Neural progenitor cell (in vitro differentiated cells): ENCODE measurements around the gene MRM1. TPM values are rescaled to one million over a fixed set of nuclear protein-coding genes. Genes with fewer than 3 reads are reported as not detected.
A peak's percentile ranks its signal among the peaks of the same experiment; 100 is the strongest.
"Not testable (repeated sequence)": the region's sequence is repeated elsewhere in the genome, so short reads cannot be mapped to it uniquely, and the experiment has no call there.

Experiments used
- DNase-seq: peaks from one replicate; pipeline ENCODE4 v3.0.0-alpha.2; 2016; ENCODE audit warnings: low spot score
- H2AFZ ChIP-seq: fragments of 200-600 bp; sonication (generic); replicated peaks from 2 replicates; pipeline ENCODE4 v1.6.1; 2016; ENCODE audit warnings: antibody characterized with exemption
- H3F3A ChIP-seq: fragments of 200-600 bp; sonication (generic); 2 replicates; pipeline ENCODE4 v1.6.1; 2016; ENCODE audit warnings: antibody characterized with exemption, low read depth
- H3K27ac ChIP-seq: fragments of 200-600 bp; sonication (generic); 2 replicates; pipeline ENCODE4 v1.5.1; 2016; ENCODE audit warnings: mild to moderate bottlenecking
- H3K27me3 ChIP-seq: fragments of 200-600 bp; sonication (generic); 2 replicates; pipeline ENCODE4 v1.6.1; 2016; ENCODE audit warnings: mild to moderate bottlenecking, moderate library complexity
- H3K36me3 ChIP-seq: fragments of 200-600 bp; sonication (generic); 2 replicates; pipeline ENCODE4 v1.5.1; 2016
- H3K4me1 ChIP-seq: fragments of 200-600 bp; sonication (generic); 2 replicates; pipeline ENCODE4 v1.6.1; 2016; ENCODE audit warnings: mixed run types
- H3K4me2 ChIP-seq: fragments of 200-600 bp; sonication (generic); 2 replicates; pipeline ENCODE4 v1.6.1; 2016
- H3K4me3 ChIP-seq: fragments of 200-600 bp; sonication (generic); 2 replicates; pipeline ENCODE4 v1.5.1; 2016
- H3K79me2 ChIP-seq: fragments of 200-600 bp; sonication (generic); 2 replicates; pipeline ENCODE4 v1.6.1; 2016; ENCODE audit warnings: low read depth
- H3K9ac ChIP-seq: fragments of 200-600 bp; sonication (generic); 2 replicates; pipeline ENCODE4 v1.6.1; 2016
- H3K9me3 ChIP-seq: fragments of 200-600 bp; sonication (generic); 2 replicates; pipeline ENCODE4 v1.5.1; 2016; ENCODE audit warnings: low read depth
- H4K20me1 ChIP-seq: fragments of 200-600 bp; sonication (generic); 2 replicates; pipeline ENCODE4 v1.6.1; 2016; ENCODE audit warnings: low read depth
- H3K27ac Mint-ChIP-seq: 3 replicates; pipeline ENCODE4 v1.8.0; 2021; ENCODE audit warnings: mixed read lengths
- H3K27me3 Mint-ChIP-seq: 2 replicates; pipeline ENCODE4 v1.8.0; 2022; ENCODE audit warnings: low read depth, mild to moderate bottlenecking, inconsistent platforms, moderate library complexity, mixed read lengths; ENCODE audit not compliant: insufficient read depth
- H3K36me3 Mint-ChIP-seq: 3 replicates; pipeline ENCODE4 v1.8.0; 2021; ENCODE audit warnings: mixed read lengths
- H3K4me1 Mint-ChIP-seq: 3 replicates; pipeline ENCODE4 v1.8.0; 2021; ENCODE audit warnings: mixed read lengths
- H3K4me3 Mint-ChIP-seq: 3 replicates; pipeline ENCODE4 v1.8.0; 2021; ENCODE audit warnings: mild to moderate bottlenecking, moderate library complexity, mixed read lengths
- H3K9me3 Mint-ChIP-seq: 3 replicates; pipeline ENCODE4 v1.8.0; 2020; ENCODE audit warnings: mixed read lengths
- EZH2 ChIP-seq: fragments of 200-600 bp; sonication (generic); IDR thresholded peaks from 2 replicates; pipeline ENCODE4 v1.6.1; 2017; ENCODE audit warnings: antibody characterized with exemption, mild to moderate bottlenecking, moderate library complexity
- EZH2phosphoT487 ChIP-seq: fragments of 200-600 bp; sonication (generic); IDR thresholded peaks from 2 replicates; pipeline ENCODE4 v1.6.1; 2017; ENCODE audit warnings: antibody characterized with exemption
- total RNA-seq: library from RNA; depleted of rRNA; stranded (reverse); fragments of >200 nt; gene quantifications from 2 replicates; pipeline ENCODE4 v1.2.3, GENCODE V29; 2015; ENCODE audit warnings: low replicate concordance
- TF ChIP-seq, protein P1 (sequence below): fragments of 200-600 bp; sonication (generic); IDR thresholded peaks from 2 replicates; pipeline ENCODE4 v1.5.1; 2017; ENCODE audit warnings: antibody characterized with exemption, mild to moderate bottlenecking

Gene MRM1
- total RNA-seq, 1 donor from 2014 or later, result 0.65 TPM

DNA sequence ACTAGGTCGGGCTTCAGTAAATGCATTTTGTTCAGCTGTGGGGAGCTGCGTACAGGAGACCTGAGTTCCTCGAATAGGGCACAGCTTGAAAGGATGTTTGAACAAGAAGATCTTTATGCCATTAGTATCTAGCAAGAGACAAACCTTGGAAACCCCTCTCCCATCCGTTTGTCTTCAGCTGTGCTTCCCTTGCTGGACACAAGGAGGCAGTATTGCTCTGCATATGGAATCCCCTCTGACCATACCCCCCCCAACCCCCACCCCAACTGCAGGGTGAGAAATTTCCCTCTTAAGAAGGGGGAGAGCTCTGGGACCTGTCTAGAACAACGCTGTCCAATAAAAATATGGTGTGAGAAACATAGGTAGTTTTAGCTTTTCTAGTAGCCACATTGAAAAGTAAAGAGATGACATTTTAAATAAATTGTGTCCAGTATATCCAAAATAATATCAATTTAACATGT lies 1.6 kb downstream of the MRM1 start:
- Mint-ChIP-seq H3K36me3 (no peaks in the 10 kb centered on the region), H3K4me3 (peak overlapping the region; percentile 89), H3K4me1 (peaks cover 23% of the 10 kb centered on the region), H3K9me3 (no peaks in the 10 kb centered on the region), H3K27me3 (peaks cover 5% of the 10 kb centered on the region), H3K27ac (no peak overlapping the region)
- H3K9ac ChIP-seq, result no peak overlapping the region
- DNase-seq, result peak; percentile 84
- peak overlapping the region; percentile 70 for H3K4me3 ChIP-seq
- peaks cover 8% of the 10 kb centered on the region for H3K27me3 ChIP-seq
- peak overlapping the region; percentile 83 for H3K4me2 ChIP-seq
- H2AFZ ChIP-seq, result no peak overlapping the region
- no peaks in the 10 kb centered on the region for H3K9me3 ChIP-seq
- peaks cover 31% of the 10 kb centered on the region for H3F3A ChIP-seq
- H4K20me1 ChIP-seq, result peaks cover 15% of the 10 kb centered on the region
- H3K27ac ChIP-seq, result no peak overlapping the region
- H3K4me1 ChIP-seq, result peaks cover 15% of the 10 kb centered on the region
- peaks cover 6% of the 10 kb centered on the region for H3K79me2 ChIP-seq
- TF ChIP-seq, protein P1, sequence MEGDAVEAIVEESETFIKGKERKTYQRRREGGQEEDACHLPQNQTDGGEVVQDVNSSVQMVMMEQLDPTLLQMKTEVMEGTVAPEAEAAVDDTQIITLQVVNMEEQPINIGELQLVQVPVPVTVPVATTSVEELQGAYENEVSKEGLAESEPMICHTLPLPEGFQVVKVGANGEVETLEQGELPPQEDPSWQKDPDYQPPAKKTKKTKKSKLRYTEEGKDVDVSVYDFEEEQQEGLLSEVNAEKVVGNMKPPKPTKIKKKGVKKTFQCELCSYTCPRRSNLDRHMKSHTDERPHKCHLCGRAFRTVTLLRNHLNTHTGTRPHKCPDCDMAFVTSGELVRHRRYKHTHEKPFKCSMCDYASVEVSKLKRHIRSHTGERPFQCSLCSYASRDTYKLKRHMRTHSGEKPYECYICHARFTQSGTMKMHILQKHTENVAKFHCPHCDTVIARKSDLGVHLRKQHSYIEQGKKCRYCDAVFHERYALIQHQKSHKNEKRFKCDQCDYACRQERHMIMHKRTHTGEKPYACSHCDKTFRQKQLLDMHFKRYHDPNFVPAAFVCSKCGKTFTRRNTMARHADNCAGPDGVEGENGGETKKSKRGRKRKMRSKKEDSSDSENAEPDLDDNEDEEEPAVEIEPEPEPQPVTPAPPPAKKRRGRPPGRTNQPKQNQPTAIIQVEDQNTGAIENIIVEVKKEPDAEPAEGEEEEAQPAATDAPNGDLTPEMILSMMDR, result peak; percentile 90
- TF ChIP-seq EZH2phosphoT487, result no peak
- no peaks in the 10 kb centered on the region for H3K36me3 ChIP-seq

- not testable (repeated sequence) for H3K9me3 Mint-ChIP-seq, H3K4me3 Mint-ChIP-seq, H3K9me3 ChIP-seq, H3K27ac ChIP-seq, DNase-seq, H3K27ac Mint-ChIP-seq, H3K27me3 ChIP-seq, H3K4me2 ChIP-seq, H3K79me2 ChIP-seq, H3K36me3 Mint-ChIP-seq, H3K36me3 ChIP-seq, H3K9ac ChIP-seq, H3K27me3 Mint-ChIP-seq, H2AFZ ChIP-seq, H3K4me3 ChIP-seq
- Histone ChIP-seq H3F3A (peaks cover 31% of the 10 kb centered on the region), H4K20me1 (peaks cover 15% of the 10 kb centered on the region), H3K4me1 (peaks cover 15% of the 10 kb centered on the region)
- H3K4me1 Mint-ChIP-seq, result peaks cover 23% of the 10 kb centered on the region
Measured at GRCh38 chr17:36605028-36605427, 3.6 kb downstream of the MRM1 start.

GRCh38 chr17:36608280-36608679 lies 6.9 kb downstream of the MRM1 start:
- no peak overlapping the region for H3K9ac ChIP-seq
- TF ChIP-seq, protein P1, result no peak
- TF ChIP-seq EZH2phosphoT487 (no peak), EZH2 (no peak)
- no peak overlapping the region for H3K4me2 ChIP-seq
- no peak overlapping the region for H3K27ac ChIP-seq
- DNase-seq, result no peak
- Mint-ChIP-seq H3K4me1 (peaks cover 5% of the 10 kb centered on the region), H3K4me3 (no peak overlapping the region), H3K27me3 (peaks cover 3% of the 10 kb centered on the region), H3K9me3 (no peaks in the 10 kb centered on the region), H3K27ac (no peak overlapping the region), H3K36me3 (no peaks in the 10 kb centered on the region)
- H3K36me3 ChIP-seq, result no peaks in the 10 kb centered on the region
- no peaks in the 10 kb centered on the region for H3K27me3 ChIP-seq
- H3K4me1 ChIP-seq, result peaks cover 7% of the 10 kb centered on the region
- H3F3A ChIP-seq, result peaks cover 8% of the 10 kb centered on the region
- H2AFZ ChIP-seq, result no peak overlapping the region
- H3K79me2 ChIP-seq, result no peaks in the 10 kb centered on the region
- peaks cover 10% of the 10 kb centered on the region for H4K20me1 ChIP-seq
- H3K9me3 ChIP-seq, result no peaks in the 10 kb centered on the region
- H3K4me3 ChIP-seq, result no peak overlapping the region

DNA sequence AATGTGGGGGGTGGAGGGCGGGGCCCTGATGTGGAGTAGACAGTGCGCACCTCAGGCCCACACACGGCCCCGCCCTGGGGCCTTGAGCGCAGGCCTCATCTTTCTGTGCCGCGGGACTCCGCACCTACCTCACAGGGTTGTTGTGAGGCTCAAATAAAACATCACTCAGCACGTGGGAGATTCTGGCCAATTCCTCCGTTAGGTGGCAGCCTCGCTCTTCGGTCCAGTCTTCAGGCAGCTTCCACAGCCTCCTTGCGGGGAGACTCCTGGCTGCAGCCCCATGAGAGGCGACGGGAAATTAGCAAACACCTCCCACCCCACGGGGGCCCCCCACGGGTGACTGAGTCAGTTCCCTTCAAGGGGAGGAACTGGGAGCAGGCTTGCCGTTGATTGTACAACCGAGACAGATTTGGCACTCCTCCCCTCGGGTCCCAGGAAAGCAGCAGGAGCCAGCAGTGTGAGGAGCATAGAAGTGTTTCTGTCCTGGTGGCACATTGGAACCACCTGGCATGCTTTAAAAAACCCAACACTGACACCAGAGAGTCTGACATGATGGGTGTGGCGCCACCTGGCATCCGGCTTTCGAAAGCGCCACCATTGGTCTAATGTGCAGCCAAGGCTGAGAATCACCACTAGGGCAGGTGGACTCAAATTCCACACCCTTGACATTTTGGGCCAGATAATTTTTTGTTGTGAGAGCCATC lies 7.6 kb downstream of the MRM1 start:
- no peak overlapping the region for H3K4me2 ChIP-seq
- no peak overlapping the region for H2AFZ ChIP-seq

More for the DNA sequence above, 7.6 kb downstream of the MRM1 start:
- Histone ChIP-seq H3K79me2 (no peaks in the 10 kb centered on the region), H4K20me1 (peaks cover 3% of the 10 kb centered on the region), H3K27ac (no peak overlapping the region), H3K9me3 (no peaks in the 10 kb centered on the region), H3F3A (peaks cover 4% of the 10 kb centered on the region), H3K4me1 (peaks cover 9% of the 10 kb centered on the region), H3K36me3 (no peaks in the 10 kb centered on the region), H3K9ac (no peak overlapping the region), H3K4me3 (no peak overlapping the region), H3K27me3 (no peaks in the 10 kb centered on the region)
- no peaks in the 10 kb centered on the region for H3K9me3 Mint-ChIP-seq
- peak; percentile 69 for DNase-seq
- peaks cover 4% of the 10 kb centered on the region for H3K4me1 Mint-ChIP-seq
- no peak overlapping the region for H3K27ac Mint-ChIP-seq
- H3K36me3 Mint-ChIP-seq, result no peaks in the 10 kb centered on the region
- H3K4me3 Mint-ChIP-seq, result no peak overlapping the region
- TF ChIP-seq EZH2, result no peak
- TF ChIP-seq, protein P1, result peak; percentile 47
- TF ChIP-seq EZH2phosphoT487, result no peak
- H3K27me3 Mint-ChIP-seq, result peaks cover 3% of the 10 kb centered on the region
